Measurements from ENCODE around the gene CCDC3. TPM values are rescaled to one million over a fixed set of nuclear protein-coding genes. Genes with fewer than 3 reads are reported as not detected.

The CCDC3 gene
- total and polyA plus RNA-seq, 2 of the 8 experiments (the other 6 are each of a cell fraction or from before 2014, with no cell fraction given): 3.4 to 3.7 TPM

- TF ChIP-seq CTCF (IDR thresholded peaks at IDR 0.05; ENCODE audit: control extremely low read depth in 1 of 3, insufficient read depth in 1 of 3, low read depth in 1 of 3, low read length in 3 of 3) (no peak), SP2 (IDR thresholded peaks at IDR 0.05; ENCODE audit: low read length) (no peak), SIN3A (conservative IDR thresholded peaks at IDR 0.05 in 1 of 2, IDR thresholded peaks at IDR 0.05 in 1 of 2; ENCODE audit: low read depth in 1 of 2, low read length in 2 of 2) (no peak), BCL11A (IDR thresholded peaks at IDR 0.05; ENCODE audit: low read depth in 2 of 2, low read length in 2 of 2) (no peak), EGR1 (IDR thresholded peaks at IDR 0.05; ENCODE audit: borderline replicate concordance, low read depth, low read length) (no peak)
Measured at GRCh38 chr10:12928571-12928970, 72.9 kb downstream of the CCDC3 start (continued).

All from H1 (cell line).